NT2/D1 (cell line): ENCODE results near the gene DOCK9.

Source experiments
- SUZ12 ChIP-seq: IDR thresholded peaks from 2 replicates; pipeline ENCODE4 v1.6.1; 2011; ENCODE audit not compliant: insufficient read length, insufficient read depth; ENCODE audit errors: extremely low read depth
- YY1 ChIP-seq: IDR thresholded peaks from 2 replicates; pipeline ENCODE4 v1.6.1; 2011; ENCODE audit not compliant: insufficient read length, insufficient read depth
- ZNF274 ChIP-seq: IDR thresholded peaks from 2 replicates; pipeline ENCODE4 v1.6.1; 2011; ENCODE audit warnings: mild to moderate bottlenecking, low read depth, low read length

DNA sequence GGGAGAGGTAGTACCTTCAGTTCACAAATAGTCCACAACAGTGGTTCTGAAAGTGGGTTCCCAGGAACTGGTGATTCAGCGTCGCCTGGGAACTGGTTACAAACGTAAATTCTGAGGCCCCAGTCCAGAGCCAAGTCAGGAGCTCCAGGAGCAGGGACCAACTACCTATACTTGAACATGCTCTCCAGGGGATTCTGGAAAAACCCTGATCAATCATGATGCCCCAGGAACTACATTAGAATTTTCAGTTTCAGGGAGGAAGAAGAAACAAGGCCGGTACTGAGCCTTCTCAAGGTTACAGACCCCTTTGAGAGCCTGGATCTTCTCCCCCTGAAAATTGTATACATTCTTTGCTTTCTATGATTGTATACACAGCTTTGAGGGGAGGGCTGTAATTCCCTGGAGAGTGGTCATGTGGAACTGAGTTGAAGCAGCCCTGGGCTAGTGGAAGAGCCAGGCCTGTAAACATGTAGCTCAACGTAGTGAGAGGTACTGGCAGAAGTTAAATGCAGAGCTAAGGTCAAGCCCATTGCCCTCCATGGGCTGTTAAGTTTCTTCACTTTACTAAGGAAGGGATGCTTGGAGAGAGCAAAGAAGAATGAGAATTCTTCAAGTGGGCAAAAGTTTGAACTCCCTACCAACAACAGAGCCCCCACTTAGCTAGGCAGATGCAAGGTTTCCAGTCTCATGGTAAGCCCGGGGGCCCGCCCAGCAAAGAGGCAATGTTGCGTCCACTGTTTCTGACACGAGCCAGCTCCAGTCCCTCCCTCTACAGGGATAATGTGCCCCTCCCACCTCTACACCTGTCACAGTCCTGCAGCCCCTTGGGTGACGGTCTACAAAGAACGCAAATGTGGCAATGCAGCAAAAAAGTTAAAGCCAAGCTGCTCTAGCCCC is 17.0 kb downstream of the DOCK9 start:
- no peak for TF ChIP-seq ZNF274
- no peak for TF ChIP-seq YY1
- no peak for TF ChIP-seq SUZ12
